K562 (cell line): ENCODE measurements around the gene MYO15A. TPM values are rescaled to one million over a fixed set of nuclear protein-coding genes. Genes with fewer than 3 reads are reported as not detected.

ENCODE experiments used
- ARHGAP35 ChIP-seq: fragments of 450-650 bp; IDR thresholded peaks from 2 replicates; pipeline ENCODE4 v1.6.1; 2018; ENCODE audit not compliant: partially characterized antibody
- BRCA1 ChIP-seq, 2 experiments: fragments of 450-650 bp in 1 of 2; sonication (generic) in 1 of 2; formaldehyde crosslinking in 1 of 2; IDR thresholded peaks; 2 replicates each; pipeline versions ENCODE4 v1.5.0 to v1.6.1; 2017 to 2020; ENCODE audit warnings: mild to moderate bottlenecking in 1 of 2, missing genetic modification reagents in 1 of 2
- BRF1 ChIP-seq: IDR thresholded peaks from 3 replicates; pipeline ENCODE4 v1.6.1; 2011; ENCODE audit warnings: borderline replicate concordance, mild to moderate bottlenecking; ENCODE audit not compliant: insufficient read length; ENCODE audit errors: extremely low read depth
- CEBPG ChIP-seq, 3 experiments: fragments of 200-800 bp in 1 of 3; sonication (Bioruptor generic) in 1 of 3; sonication (generic) in 1 of 3; formaldehyde crosslinking in 1 of 3; IDR thresholded peaks in 2 of 3; conservative IDR thresholded peaks in 1 of 3; 2 replicates each; pipeline versions ENCODE4 v1.6.1 to v1.8.0; 2016 to 2022; ENCODE audit warnings: missing compliant biosample characterization in 2 of 3, missing genetic modification characterization in 2 of 3, mild to moderate bottlenecking in 1 of 3, missing genetic modification reagents in 1 of 3
- CHD4 ChIP-seq: fragments of 200-600 bp; sonication (generic); IDR thresholded peaks from 3 replicates; pipeline ENCODE4 v1.6.1; 2012; ENCODE audit warnings: low read depth, mild to moderate bottlenecking, mixed read lengths, low read length, inconsistent platforms; ENCODE audit not compliant: insufficient read depth, insufficient replicate concordance, poor library complexity, severe bottlenecking
- GATAD2A ChIP-seq: fragments of 450-650 bp; IDR thresholded peaks from 2 replicates; pipeline ENCODE4 v1.6.1; 2017
- HDAC3 ChIP-seq: fragments of 450-650 bp; IDR thresholded peaks from 2 replicates; pipeline ENCODE4 v1.6.1; 2018; ENCODE audit warnings: borderline replicate concordance, mild to moderate bottlenecking, moderate library complexity; ENCODE audit not compliant: partially characterized antibody
- HLTF ChIP-seq: fragments of 450-650 bp; IDR thresholded peaks from 2 replicates; pipeline ENCODE4 v1.6.1; 2016
- HMG20A ChIP-seq: fragments of 450-650 bp; formaldehyde crosslinking; conservative IDR thresholded peaks from 2 replicates; pipeline ENCODE4 v1.4.0; 2020; ENCODE audit warnings: mild to moderate bottlenecking, mixed read lengths
- NR4A1 ChIP-seq, 2 experiments: fragments of 250-450 bp in 1 of 2; fragments of 450-650 bp in 1 of 2; sonication (Bioruptor Pico) in 1 of 2; IDR thresholded peaks; 2 replicates each; pipeline versions ENCODE4 v1.4.0 to v1.6.1; 2016 to 2020; ENCODE audit warnings: mild to moderate bottlenecking in 2 of 2, missing compliant biosample characterization in 1 of 2, missing genetic modification characterization in 1 of 2, moderate library complexity in 1 of 2
- RHOXF2B ChIP-seq: fragments of 250-450 bp; sonication (Bioruptor Pico); conservative IDR thresholded peaks from 2 replicates; pipeline ENCODE4 v1.5.1; 2021
- SMARCC2 ChIP-seq: fragments of 450-650 bp; IDR thresholded peaks from 2 replicates; pipeline ENCODE4 v1.6.1; 2017; ENCODE audit warnings: antibody characterized with exemption, moderate library complexity, mild to moderate bottlenecking, low read depth
- ZBTB2 ChIP-seq: fragments of 450-650 bp; IDR thresholded peaks from 2 replicates; pipeline ENCODE4 v1.6.1; 2016; ENCODE audit warnings: antibody characterized with exemption
- ZNF184 ChIP-seq: sonication (generic); formaldehyde crosslinking; IDR thresholded peaks from 2 replicates; pipeline ENCODE4 v1.5.0; 2020; ENCODE audit warnings: missing genetic modification reagents
- ZNF282 ChIP-seq: sonication (generic); formaldehyde crosslinking; IDR thresholded peaks from 2 replicates; pipeline ENCODE4 v1.8.1; 2023; ENCODE audit warnings: missing genetic modification reagents
- polyA plus RNA-seq, 8 experiments: library from polyadenylated mRNA; depleted of rRNA in 4 of 8; stranded (reverse) in 5 of 8; unstranded in 3 of 8; fragments of >200 nt; fragmentation: Nextera tagmentation in 2 of 8; fragmentation: Illumina TruSeq in 1 of 8; extraction: Ambion mirVana in 2 of 8; extraction: Trizol in 1 of 8; gene quantifications; 2 replicates each; pipeline versions ENCODE4 v1.2.1 to v1.2.3, GENCODE V29; 2011 to 2014; ENCODE audit warnings: inconsistent platforms in 1 of 8, missing spikeins in 1 of 8
- total RNA-seq, 7 experiments: library from RNA; depleted of rRNA in 6 of 7; stranded (reverse); fragments of >200 nt in 6 of 7; fragmentation: Illumina TruSeq in 2 of 7; extraction: Trizol in 2 of 7; gene quantifications; 2 replicates each; pipeline versions ENCODE4 v1.2.1 to v1.2.3, GENCODE V29; 2011 to 2021; ENCODE audit warnings: low replicate concordance in 1 of 7
- TF ChIP-seq, protein P1 (sequence below): fragments of 450-650 bp; conservative IDR thresholded peaks from 2 replicates; pipeline ENCODE4 v1.6.1; 2016; ENCODE audit warnings: missing genetic modification characterization, low read depth, mild to moderate bottlenecking, missing compliant biosample characterization, moderate library complexity
- TF ChIP-seq, protein P2 (sequence below), 2 experiments: fragments of 450-650 bp; formaldehyde crosslinking in 1 of 2; IDR thresholded peaks; 2 replicates each; pipeline versions ENCODE4 v1.4.0 to v1.6.1; 2014 to 2020; ENCODE audit warnings: mild to moderate bottlenecking in 2 of 2, borderline replicate concordance in 1 of 2, low read depth in 1 of 2

MYO15A gene
- total and polyA plus RNA-seq, 9 of the 15 experiments (the other 6 are each of a cell fraction or from before 2014, with no cell fraction given) = 0.05 to 0.88 (median 0.14) TPM; not detected in 1

DNA sequence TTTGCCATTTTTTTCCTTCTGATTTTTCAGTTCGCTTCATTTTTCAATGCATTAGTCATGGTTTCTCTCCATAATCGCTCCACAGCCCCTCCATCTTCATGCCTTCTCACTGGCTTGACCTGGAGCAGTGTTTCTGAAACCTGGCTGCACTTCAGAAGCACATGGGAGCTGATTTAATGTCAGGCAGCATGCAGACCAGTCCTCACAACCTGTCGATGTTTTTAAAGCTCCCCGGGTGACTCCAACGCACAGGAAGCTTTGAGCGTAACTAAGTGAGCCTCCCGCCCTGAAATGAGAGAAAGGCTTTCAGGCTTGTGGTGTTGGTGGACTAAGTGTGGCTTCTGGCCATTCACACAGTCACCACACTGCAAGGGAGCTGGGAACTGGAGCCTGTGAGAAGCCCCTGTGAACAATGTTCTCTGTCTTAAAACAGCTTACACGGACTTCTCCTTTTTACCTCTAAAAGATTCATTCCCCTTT is 37.7 kb upstream of the MYO15A start (continued):
- TF ChIP-seq BRCA1 (IDR thresholded peaks at IDR 0.05) (no peak), BRCA1 (CRISPR knock-in tag; IDR thresholded peaks at IDR 0.05) (no peak), HDAC3 (no peak), ZNF282 (CRISPR knock-in tag) (no peak), NR4A1 (CRISPR knock-in tag; IDR thresholded peaks at IDR 0.05) (no peak), NR4A1 (tag; IDR thresholded peaks at IDR 0.05) (peak; percentile 63), CEBPG (CRISPR knock-in tag; IDR thresholded peaks at IDR 0.05) (no peak), CEBPG (tag; conservative IDR thresholded peaks at IDR 0.05 in 1 of 2, IDR thresholded peaks at IDR 0.05 in 1 of 2) (no peak), ZBTB2 (no peak), ARHGAP35 (no peak), HMG20A (no peak), GATAD2A (0 out of 2 replicates have a peak, but pooled peaks have one; percentile 10), BRF1 (no peak), SMARCC2 (no peak), CHD4 (no peak), HLTF (no peak), RHOXF2B (CRISPR knock-in tag) (no peak), ZNF184 (CRISPR knock-in tag) (no peak)
- TF ChIP-seq, protein P1, sequence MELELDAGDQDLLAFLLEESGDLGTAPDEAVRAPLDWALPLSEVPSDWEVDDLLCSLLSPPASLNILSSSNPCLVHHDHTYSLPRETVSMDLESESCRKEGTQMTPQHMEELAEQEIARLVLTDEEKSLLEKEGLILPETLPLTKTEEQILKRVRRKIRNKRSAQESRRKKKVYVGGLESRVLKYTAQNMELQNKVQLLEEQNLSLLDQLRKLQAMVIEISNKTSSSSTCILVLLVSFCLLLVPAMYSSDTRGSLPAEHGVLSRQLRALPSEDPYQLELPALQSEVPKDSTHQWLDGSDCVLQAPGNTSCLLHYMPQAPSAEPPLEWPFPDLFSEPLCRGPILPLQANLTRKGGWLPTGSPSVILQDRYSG (tag) = 0 out of 2 replicates have a peak, but pooled peaks have one; percentile 26
- TF ChIP-seq, protein P2, sequence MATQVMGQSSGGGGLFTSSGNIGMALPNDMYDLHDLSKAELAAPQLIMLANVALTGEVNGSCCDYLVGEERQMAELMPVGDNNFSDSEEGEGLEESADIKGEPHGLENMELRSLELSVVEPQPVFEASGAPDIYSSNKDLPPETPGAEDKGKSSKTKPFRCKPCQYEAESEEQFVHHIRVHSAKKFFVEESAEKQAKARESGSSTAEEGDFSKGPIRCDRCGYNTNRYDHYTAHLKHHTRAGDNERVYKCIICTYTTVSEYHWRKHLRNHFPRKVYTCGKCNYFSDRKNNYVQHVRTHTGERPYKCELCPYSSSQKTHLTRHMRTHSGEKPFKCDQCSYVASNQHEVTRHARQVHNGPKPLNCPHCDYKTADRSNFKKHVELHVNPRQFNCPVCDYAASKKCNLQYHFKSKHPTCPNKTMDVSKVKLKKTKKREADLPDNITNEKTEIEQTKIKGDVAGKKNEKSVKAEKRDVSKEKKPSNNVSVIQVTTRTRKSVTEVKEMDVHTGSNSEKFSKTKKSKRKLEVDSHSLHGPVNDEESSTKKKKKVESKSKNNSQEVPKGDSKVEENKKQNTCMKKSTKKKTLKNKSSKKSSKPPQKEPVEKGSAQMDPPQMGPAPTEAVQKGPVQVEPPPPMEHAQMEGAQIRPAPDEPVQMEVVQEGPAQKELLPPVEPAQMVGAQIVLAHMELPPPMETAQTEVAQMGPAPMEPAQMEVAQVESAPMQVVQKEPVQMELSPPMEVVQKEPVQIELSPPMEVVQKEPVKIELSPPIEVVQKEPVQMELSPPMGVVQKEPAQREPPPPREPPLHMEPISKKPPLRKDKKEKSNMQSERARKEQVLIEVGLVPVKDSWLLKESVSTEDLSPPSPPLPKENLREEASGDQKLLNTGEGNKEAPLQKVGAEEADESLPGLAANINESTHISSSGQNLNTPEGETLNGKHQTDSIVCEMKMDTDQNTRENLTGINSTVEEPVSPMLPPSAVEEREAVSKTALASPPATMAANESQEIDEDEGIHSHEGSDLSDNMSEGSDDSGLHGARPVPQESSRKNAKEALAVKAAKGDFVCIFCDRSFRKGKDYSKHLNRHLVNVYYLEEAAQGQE (IDR thresholded peaks at IDR 0.05; ENCODE audit: borderline replicate concordance) = no peak
- TF ChIP-seq, protein P2 (CRISPR knock-in tag; IDR thresholded peaks at IDR 0.05; ENCODE audit: low read depth) = no peak
